Cardiac fibroblast (primary cell): ENCODE data around the gene RDM1.
A peak's percentile ranks its signal among the peaks of the same experiment; 100 is the strongest.

ENCODE experiments used
- DNase-seq, 2 donors: peaks; one replicate each; pipeline versions ENCODE4 v3.0.0 to v3.0.0-alpha.2; 2010; ENCODE audit warnings: low read depth in 2 of 2
- H3K4me3 ChIP-seq, 2 donors: replicated peaks in 1 of 2; 1 replicate in 1 of 2; 2 replicates in 1 of 2; pipeline ENCODE4 v1.5.1; 2011; ENCODE audit warnings: low read depth in 2 of 2, low read length in 2 of 2, mild to moderate bottlenecking in 2 of 2, moderate library complexity in 1 of 2
- CTCF ChIP-seq: IDR thresholded peaks from one replicate; pipeline ENCODE4 v1.5.1; 2011; ENCODE audit warnings: low read depth, mild to moderate bottlenecking, low read length, inconsistent platforms

The RDM1 gene

GRCh38 chr17:35889241-35889640 is 41.3 kb downstream of the RDM1 start:
- no peak for TF ChIP-seq CTCF
- no peak overlapping the region for H3K4me3 ChIP-seq
- DNase-seq: no peak

GRCh38 chr17:35879773-35880654 is 50.6 kb downstream of the RDM1 start, which contains the start of gene CCL5:
Gene CCL5 (minus strand): TSS chr17:35880360.
- TF ChIP-seq CTCF: no peak
- DNase-seq: peak; percentile 38 to 67
- no peak within 1 kb of the TSS for H3K4me3 ChIP-seq

- H3K4me3 ChIP-seq: no peak overlapping the region
- no peak for TF ChIP-seq CTCF
- DNase-seq: no peak
Measured at GRCh38 chr17:35878361-35878760, 52.2 kb downstream of the RDM1 start.

- TF ChIP-seq CTCF: no peak
- H3K4me3 ChIP-seq: no peak overlapping the region
- DNase-seq: no peak
Measured at GRCh38 chr17:35877345-35878029, 53.1 kb downstream of the RDM1 start.

- TF ChIP-seq CTCF: no peak
- DNase-seq: no peak
- H3K4me3 ChIP-seq: no peak overlapping the region
Measured at GRCh38 chr17:35876534-35876933, 54.0 kb downstream of the RDM1 start.

- TF ChIP-seq CTCF: no peak
Measured at GRCh38 chr17:35875800-35876139, 54.8 kb downstream of the RDM1 start.

More at GRCh38 chr17:35875800-35876139, 54.8 kb downstream of the RDM1 start:
- no peak for DNase-seq
- no peak overlapping the region for H3K4me3 ChIP-seq
